A673 (cell line): ENCODE measurements around the gene SYT13.

ENCODE experiments used
- EZH2 ChIP-seq: fragments of 200-600 bp; sonication (generic); IDR thresholded peaks from 2 replicates; pipeline ENCODE4 v1.6.1; 2017; ENCODE audit warnings: borderline replicate concordance, low read depth, mild to moderate bottlenecking, mixed read lengths, antibody characterized with exemption, low read length; ENCODE audit not compliant: poor library complexity, severe bottlenecking
- TF ChIP-seq, protein P1 (sequence below): fragments of 300-800, 200-600 bp; sonication (generic); conservative IDR thresholded peaks from 2 replicates; pipeline ENCODE4 v1.5.1; 2017; ENCODE audit warnings: low read depth, mild to moderate bottlenecking, antibody characterized with exemption, low read length, moderate library complexity, mixed read lengths

DNA sequence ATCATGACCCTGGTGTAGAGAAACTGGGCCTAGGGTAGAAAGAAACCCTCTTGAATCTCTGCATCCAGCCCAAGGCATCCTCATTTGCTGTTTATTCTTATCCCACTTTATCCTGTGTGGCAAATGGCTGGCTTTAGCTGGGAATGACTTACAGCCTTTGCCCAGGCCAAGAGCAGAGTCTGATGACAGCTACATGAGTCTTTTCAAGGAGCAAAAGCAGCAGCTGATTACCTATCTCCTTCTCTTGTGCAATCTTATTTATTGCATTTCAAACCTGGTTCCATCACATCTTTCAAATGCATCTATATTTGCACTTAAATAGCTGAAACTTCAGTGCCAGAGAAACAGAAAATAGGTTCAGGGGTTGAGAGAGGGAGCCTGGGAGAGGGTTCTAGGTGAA is 26.1 kb downstream of the SYT13 start:
- TF ChIP-seq, protein P1, sequence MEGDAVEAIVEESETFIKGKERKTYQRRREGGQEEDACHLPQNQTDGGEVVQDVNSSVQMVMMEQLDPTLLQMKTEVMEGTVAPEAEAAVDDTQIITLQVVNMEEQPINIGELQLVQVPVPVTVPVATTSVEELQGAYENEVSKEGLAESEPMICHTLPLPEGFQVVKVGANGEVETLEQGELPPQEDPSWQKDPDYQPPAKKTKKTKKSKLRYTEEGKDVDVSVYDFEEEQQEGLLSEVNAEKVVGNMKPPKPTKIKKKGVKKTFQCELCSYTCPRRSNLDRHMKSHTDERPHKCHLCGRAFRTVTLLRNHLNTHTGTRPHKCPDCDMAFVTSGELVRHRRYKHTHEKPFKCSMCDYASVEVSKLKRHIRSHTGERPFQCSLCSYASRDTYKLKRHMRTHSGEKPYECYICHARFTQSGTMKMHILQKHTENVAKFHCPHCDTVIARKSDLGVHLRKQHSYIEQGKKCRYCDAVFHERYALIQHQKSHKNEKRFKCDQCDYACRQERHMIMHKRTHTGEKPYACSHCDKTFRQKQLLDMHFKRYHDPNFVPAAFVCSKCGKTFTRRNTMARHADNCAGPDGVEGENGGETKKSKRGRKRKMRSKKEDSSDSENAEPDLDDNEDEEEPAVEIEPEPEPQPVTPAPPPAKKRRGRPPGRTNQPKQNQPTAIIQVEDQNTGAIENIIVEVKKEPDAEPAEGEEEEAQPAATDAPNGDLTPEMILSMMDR = no peak
- no peak for TF ChIP-seq EZH2
